GM11168 (cell line): Measurements from ENCODE around the gene TRIM7.

Experiments
- in situ Hi-C: fragments of 300-500 bp; cut with MboI; formaldehyde crosslinking; loops from one replicate; pipeline ENCODE4 v1.12.0; 2022; ENCODE audit warnings: low sequenced_read_pairs; ENCODE audit not compliant: unreplicated experiment

Gene TRIM7

GRCh38 chr5:181197326-181197951 is 7.6 kb downstream of the TRIM7 start:
- in situ Hi-C loops = no loop called here

- in situ Hi-C loops = no loop called here
These were observed 9.7 kb downstream of the TRIM7 start for GRCh38 chr5:181195249-181195761.

GRCh38 chr5:181194489-181195248 is 10.3 kb downstream of the TRIM7 start:
- in situ Hi-C loops = no loop called here

- in situ Hi-C loops = no loop called here
These were observed 11.3 kb downstream of the TRIM7 start for GRCh38 chr5:181193656-181194055.

- in situ Hi-C loops = no loop called here
These were observed 12.5 kb downstream of the TRIM7 start for GRCh38 chr5:181192337-181193046.

- in situ Hi-C loops = no loop called here
These were observed 13.3 kb downstream of the TRIM7 start for GRCh38 chr5:181191526-181192336.

- in situ Hi-C loops = no loop called here
These were observed 14.1 kb downstream of the TRIM7 start for GRCh38 chr5:181190711-181191525.

- in situ Hi-C loops = no loop called here
These were observed 14.9 kb downstream of the TRIM7 start for GRCh38 chr5:181189962-181190710.

- in situ Hi-C loops = no loop called here
These were observed 15.5 kb downstream of the TRIM7 start for GRCh38 chr5:181189363-181189961.

GRCh38 chr5:181188700-181189362 is 16.2 kb downstream of the TRIM7 start:
- in situ Hi-C loops = no loop called here

- in situ Hi-C loops = no loop called here
These were observed 17.3 kb downstream of the TRIM7 start for GRCh38 chr5:181187500-181188213.

GRCh38 chr5:181186986-181187499 is 18.0 kb downstream of the TRIM7 start:
- in situ Hi-C loops = no loop called here

GRCh38 chr5:181186022-181186421 is 19.0 kb downstream of the TRIM7 start:
- in situ Hi-C loops = no loop called here

- in situ Hi-C loops = no loop called here
These were observed 19.4 kb downstream of the TRIM7 start for GRCh38 chr5:181185560-181185959.

GRCh38 chr5:181184845-181185216 is 20.2 kb downstream of the TRIM7 start:
- in situ Hi-C loops = loop anchor here (5.0 kb wide), 1 partner anchor 83 kb away; no protein-coding TSS in a partner anchor

GRCh38 chr5:181182651-181183050 is 22.3 kb downstream of the TRIM7 start:
- in situ Hi-C loops = loop anchor here (5.0 kb wide), 1 partner anchor 80 kb away; no protein-coding TSS in a partner anchor
